B cell (primary cell): ENCODE measurements around the gene TADA3. TPM values are rescaled to one million over a fixed set of nuclear protein-coding genes. Genes with fewer than 3 reads are reported as not detected.

ENCODE experiments used
- ATAC-seq: fragments of 200-7000 bp; cut with Tn5 transposase; one replicate; pipeline ENCODE4 v1.10.0; 2021; ENCODE audit warnings: low read depth, mild to moderate bottlenecking, moderate number of reproducible peaks, moderate library complexity
- CTCF ChIA-PET: fragments of 350-600 bp; sonication (Branson Sonifier 250); formaldehyde crosslinking; loops from one replicate; lab custom pipeline; 2021; ENCODE audit warnings: antibody characterized with exemption, inconsistent platforms; lab: Charles Lee
- POLR2A ChIA-PET: fragments of 350-600 bp; sonication (Branson Sonifier 250); formaldehyde crosslinking; loops from one replicate; lab custom pipeline; 2021; ENCODE audit warnings: antibody characterized with exemption; lab: Charles Lee
- DNase-seq: peaks from one replicate; pipeline ENCODE4 v3.0.0; 2013
- H2AFZ ChIP-seq: 2 replicates; pipeline ENCODE4 v1.6.1; 2012; ENCODE audit warnings: mild to moderate bottlenecking, low read depth, low read length; ENCODE audit not compliant: insufficient read depth, poor library complexity, severe bottlenecking
- H3K27ac ChIP-seq, 2 donors: 1 replicate in 1 of 2; 2 replicates in 1 of 2; pipeline ENCODE4 v1.5.1; 2012 to 2013; ENCODE audit warnings: low read length in 2 of 2, mild to moderate bottlenecking in 2 of 2, moderate library complexity in 1 of 2
- H3K27me3 ChIP-seq, 4 experiments: fragments of 200-600 bp in 1 of 4; sonication (generic) in 1 of 4; replicated peaks in 1 of 4; 1 replicate in 2 of 4; 2 replicates in 2 of 4; pipeline versions ENCODE4 v1.6.1 to v1.7.0; 2013 to 2016; ENCODE audit warnings: low read length in 3 of 4, mild to moderate bottlenecking in 2 of 4, mixed read lengths in 1 of 4, moderate library complexity in 1 of 4; ENCODE audit not compliant: insufficient read depth in 4 of 4, control insufficient read depth in 3 of 4; ENCODE audit errors: control extremely low read depth in 1 of 4
- H3K36me3 ChIP-seq, 2 experiments: replicated peaks in 1 of 2; 1 replicate in 1 of 2; 2 replicates in 1 of 2; pipeline versions ENCODE4 v1.6.1 to v1.7.1; 2013; ENCODE audit warnings: low read length in 1 of 2; ENCODE audit not compliant: insufficient read depth in 2 of 2, control insufficient read depth in 1 of 2; ENCODE audit errors: control extremely low read depth in 1 of 2, extremely low read depth in 1 of 2
- H3K4me1 ChIP-seq, 2 donors: fragments of 200-600 bp in 1 of 2; sonication (generic) in 1 of 2; 1 replicate in 1 of 2; 2 replicates in 1 of 2; pipeline versions ENCODE4 v1.5.1 to v1.6.1; 2013 to 2017; ENCODE audit warnings: low read length in 2 of 2; ENCODE audit not compliant: control insufficient read depth in 2 of 2, insufficient read depth in 2 of 2
- H3K4me2 ChIP-seq: replicated peaks from 2 replicates; pipeline ENCODE3; 2012; ENCODE audit warnings: mild to moderate bottlenecking, low read depth, low read length; ENCODE audit not compliant: poor library complexity, severe bottlenecking
- H3K4me3 ChIP-seq, 5 experiments: fragments of 200-600 bp in 1 of 5; sonication (generic) in 1 of 5; 1 replicate in 3 of 5; 2 replicates in 2 of 5; pipeline versions ENCODE4 v1.5.1 to v1.7.0; 2011 to 2016; ENCODE audit warnings: low read length in 4 of 5, mild to moderate bottlenecking in 4 of 5, low read depth in 2 of 5, control low read depth in 1 of 5, moderate library complexity in 1 of 5; ENCODE audit not compliant: insufficient read depth in 1 of 5; ENCODE audit errors: control extremely low read depth in 1 of 5, extremely low read depth in 1 of 5
- H3K79me2 ChIP-seq: fragments of 200-600 bp; sonication (generic); one replicate; pipeline ENCODE4 v1.6.0; 2016; ENCODE audit warnings: low read length; ENCODE audit not compliant: control insufficient read depth, insufficient read depth
- H3K9ac ChIP-seq: fragments of 200-600 bp; sonication (generic); 2 replicates; pipeline ENCODE4 v1.6.1; 2017; ENCODE audit warnings: mild to moderate bottlenecking, low read length, moderate library complexity
- H3K9me3 ChIP-seq, 3 donors: one replicate each; pipeline versions ENCODE4 v1.6.1 to v1.7.1; 2013; ENCODE audit warnings: low read length in 2 of 3; ENCODE audit not compliant: control insufficient read depth in 2 of 3, insufficient read depth in 1 of 3; ENCODE audit errors: control extremely low read depth in 1 of 3
- H4K20me1 ChIP-seq: 2 replicates; pipeline ENCODE4 v1.6.0; 2012; ENCODE audit warnings: mild to moderate bottlenecking, low read length; ENCODE audit not compliant: insufficient read depth, control insufficient read depth, poor library complexity, severe bottlenecking
- H3K27ac Mint-ChIP-seq: one replicate; pipeline ENCODE4 v1.8.0; 2021; ENCODE audit warnings: mixed read lengths
- H3K27me3 Mint-ChIP-seq: one replicate; pipeline ENCODE4 v1.8.0; 2021; ENCODE audit warnings: mixed read lengths
- H3K4me1 Mint-ChIP-seq: one replicate; pipeline ENCODE4 v1.8.0; 2021; ENCODE audit warnings: mixed read lengths
- H3K4me3 Mint-ChIP-seq: one replicate; pipeline ENCODE4 v1.8.0; 2021; ENCODE audit warnings: mixed read lengths
- H3K9me3 Mint-ChIP-seq: one replicate; pipeline ENCODE4 v1.8.0; 2022; ENCODE audit warnings: mixed read lengths; ENCODE audit not compliant: insufficient read depth
- EZH2 ChIP-seq: IDR thresholded peaks from 2 replicates; pipeline ENCODE4 v1.6.1; 2012; ENCODE audit warnings: borderline replicate concordance, low read depth, mild to moderate bottlenecking, moderate library complexity, low read length; ENCODE audit not compliant: insufficient read depth, poor library complexity, severe bottlenecking
- WGBS: methylation state at CpG from one replicate; pipeline ENCODE4 v1.1.5; 2013; ENCODE audit warnings: missing lambda C conversion rate; ENCODE audit not compliant: insufficient coverage; 5-methylcytosine and 5-hydroxymethylcytosine counted together
- intact Hi-C: fragments of 100-400 bp; cut with micrococcal nuclease; formaldehyde crosslinking; loops from one replicate; pipeline ENCODE4 v1.10.0; 2022
- polyA plus RNA-seq: library from polyadenylated mRNA; depleted of rRNA; stranded (reverse); fragments of >200 nt; gene quantifications from 2 replicates; pipeline ENCODE4 v1.2.3, GENCODE V29; 2012
- total RNA-seq, 2 donors: library from RNA; stranded (reverse); fragments of 120-200 nt in 1 of 2; gene quantifications; 1 replicate in 1 of 2; 2 replicates in 1 of 2; pipeline versions ENCODE4 v1.2.3 to v1.2.4, GENCODE V29; 2013 to 2022
- TF ChIP-seq, protein P1 (sequence below): fragments of 200-600 bp; IDR thresholded peaks from one replicate; pipeline ENCODE4 v1.8.0; 2022; ENCODE audit warnings: antibody characterized with exemption, mild to moderate bottlenecking

The TADA3 gene
- total and polyA plus RNA-seq, 2 donors (not counting 1 experiment from before 2014, with no cell fraction given), result 45.4 to 45.6 TPM

GRCh38 chr3:9786209-9786739 is 6.0 kb downstream of the TADA3 start:
- no peak overlapping the region for H3K4me3 Mint-ChIP-seq
- no peak overlapping the region for H3K27ac Mint-ChIP-seq
- no peak overlapping the region for H3K4me3 ChIP-seq
- H3K36me3 ChIP-seq, result peaks cover 2 to 62% of the 10 kb centered on the region in 2 experiments
- ChIA-PET CTCF (interaction anchor here (0.7 kb wide), 1 partner anchor 160 kb away, joined by 3 read pairs; no protein-coding TSS in a partner anchor), POLR2A (no interaction called here)
- peaks cover 18 to 28% of the 10 kb centered on the region in 2 donors for H3K4me1 ChIP-seq
- TF ChIP-seq EZH2, result no peak
- TF ChIP-seq, protein P1, sequence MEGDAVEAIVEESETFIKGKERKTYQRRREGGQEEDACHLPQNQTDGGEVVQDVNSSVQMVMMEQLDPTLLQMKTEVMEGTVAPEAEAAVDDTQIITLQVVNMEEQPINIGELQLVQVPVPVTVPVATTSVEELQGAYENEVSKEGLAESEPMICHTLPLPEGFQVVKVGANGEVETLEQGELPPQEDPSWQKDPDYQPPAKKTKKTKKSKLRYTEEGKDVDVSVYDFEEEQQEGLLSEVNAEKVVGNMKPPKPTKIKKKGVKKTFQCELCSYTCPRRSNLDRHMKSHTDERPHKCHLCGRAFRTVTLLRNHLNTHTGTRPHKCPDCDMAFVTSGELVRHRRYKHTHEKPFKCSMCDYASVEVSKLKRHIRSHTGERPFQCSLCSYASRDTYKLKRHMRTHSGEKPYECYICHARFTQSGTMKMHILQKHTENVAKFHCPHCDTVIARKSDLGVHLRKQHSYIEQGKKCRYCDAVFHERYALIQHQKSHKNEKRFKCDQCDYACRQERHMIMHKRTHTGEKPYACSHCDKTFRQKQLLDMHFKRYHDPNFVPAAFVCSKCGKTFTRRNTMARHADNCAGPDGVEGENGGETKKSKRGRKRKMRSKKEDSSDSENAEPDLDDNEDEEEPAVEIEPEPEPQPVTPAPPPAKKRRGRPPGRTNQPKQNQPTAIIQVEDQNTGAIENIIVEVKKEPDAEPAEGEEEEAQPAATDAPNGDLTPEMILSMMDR, result no peak
- H3K4me1 Mint-ChIP-seq, result peaks cover 30% of the 10 kb centered on the region
- H3K9ac ChIP-seq, result no peak overlapping the region
- WGBS, result 100% methylated on average over 1 of the region's 7 CpGs
- H2AFZ ChIP-seq, result no peak overlapping the region
- H3K79me2 ChIP-seq, result peaks cover 29% of the 10 kb centered on the region
- no peak for ATAC-seq
- no peaks in the 10 kb centered on the region for H3K27me3 Mint-ChIP-seq
- no peak for DNase-seq
- no peaks in the 10 kb centered on the region for H3K9me3 ChIP-seq
- H3K27me3 ChIP-seq, result no peaks in the 10 kb centered on the region
- H4K20me1 ChIP-seq, result no peaks in the 10 kb centered on the region
- H3K27ac ChIP-seq, result no peak overlapping the region
- no peak overlapping the region for H3K4me2 ChIP-seq
- H3K9me3 Mint-ChIP-seq, result no peaks in the 10 kb centered on the region
- intact Hi-C loops, result no loop called here

DNA sequence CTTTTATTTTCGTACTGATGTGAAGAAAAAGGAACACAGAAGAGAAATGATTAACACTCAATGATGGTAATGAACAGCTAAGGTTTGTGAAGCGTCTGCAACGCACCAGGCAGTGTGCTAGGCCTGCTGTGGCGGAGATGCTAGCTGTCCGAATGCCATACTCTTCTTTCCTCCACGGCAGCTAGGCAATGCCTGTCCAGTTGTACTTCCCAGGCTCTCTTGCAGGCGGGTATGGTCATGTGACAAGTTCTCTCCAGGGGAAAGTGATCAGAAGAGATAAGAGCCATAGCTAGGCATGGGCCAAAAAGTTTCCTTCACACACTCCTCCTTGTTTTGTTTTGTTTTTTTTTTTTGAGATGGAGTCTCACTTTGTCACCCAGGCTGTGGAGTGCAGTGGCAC is 6.7 kb downstream of the TADA3 start:
- H2AFZ ChIP-seq, result no peak overlapping the region
- peaks cover 23% of the 10 kb centered on the region for H3K79me2 ChIP-seq
- no peaks in the 10 kb centered on the region for H3K9me3 ChIP-seq
- H4K20me1 ChIP-seq, result no peaks in the 10 kb centered on the region
- no peak overlapping the region for H3K4me3 ChIP-seq
- H3K27ac ChIP-seq, result no peak overlapping the region
- DNase-seq, result no peak
- TF ChIP-seq, protein P1, result no peak
- TF ChIP-seq EZH2, result no peak
- CTCF ChIA-PET, result no interaction called here
- no peak for ATAC-seq
- intact Hi-C loops, result no loop called here
- no peak overlapping the region for H3K4me2 ChIP-seq
- no peak overlapping the region for H3K9ac ChIP-seq
- H3K4me1 Mint-ChIP-seq, result peaks cover 31% of the 10 kb centered on the region
- no peaks in the 10 kb centered on the region for H3K9me3 Mint-ChIP-seq
- H3K27me3 Mint-ChIP-seq, result no peaks in the 10 kb centered on the region
- no peaks in the 10 kb centered on the region for H3K27me3 ChIP-seq
- WGBS, result 93% methylated on average over 6 of the region's 7 CpGs
- no peak overlapping the region for H3K27ac Mint-ChIP-seq
- peaks cover 21 to 29% of the 10 kb centered on the region in 2 donors for H3K4me1 ChIP-seq
- POLR2A ChIA-PET, result interaction anchor here (0.6 kb wide), 1 partner anchor 140 kb away, joined by 3 read pairs; no protein-coding TSS in a partner anchor
- H3K4me3 Mint-ChIP-seq, result no peak overlapping the region
- H3K36me3 ChIP-seq, result peaks cover 2 to 62% of the 10 kb centered on the region in 2 experiments
